Stimulated activated CD8-positive, alpha-beta memory T cell treated with anti-CD3 and anti-CD28 coated beads, Interleukin-4, amount 100 ng/mL, for 1 hour (primary cell): Measurements from ENCODE around the gene AATF.

Experiments
- DNase-seq, 2 donors: peaks; one replicate each; pipeline ENCODE4 v3.0.0-alpha.2; 2020; ENCODE audit warnings: low read depth in 2 of 2, low spot score in 1 of 2

The AATF gene, protein sequence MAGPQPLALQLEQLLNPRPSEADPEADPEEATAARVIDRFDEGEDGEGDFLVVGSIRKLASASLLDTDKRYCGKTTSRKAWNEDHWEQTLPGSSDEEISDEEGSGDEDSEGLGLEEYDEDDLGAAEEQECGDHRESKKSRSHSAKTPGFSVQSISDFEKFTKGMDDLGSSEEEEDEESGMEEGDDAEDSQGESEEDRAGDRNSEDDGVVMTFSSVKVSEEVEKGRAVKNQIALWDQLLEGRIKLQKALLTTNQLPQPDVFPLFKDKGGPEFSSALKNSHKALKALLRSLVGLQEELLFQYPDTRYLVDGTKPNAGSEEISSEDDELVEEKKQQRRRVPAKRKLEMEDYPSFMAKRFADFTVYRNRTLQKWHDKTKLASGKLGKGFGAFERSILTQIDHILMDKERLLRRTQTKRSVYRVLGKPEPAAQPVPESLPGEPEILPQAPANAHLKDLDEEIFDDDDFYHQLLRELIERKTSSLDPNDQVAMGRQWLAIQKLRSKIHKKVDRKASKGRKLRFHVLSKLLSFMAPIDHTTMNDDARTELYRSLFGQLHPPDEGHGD

DNA sequence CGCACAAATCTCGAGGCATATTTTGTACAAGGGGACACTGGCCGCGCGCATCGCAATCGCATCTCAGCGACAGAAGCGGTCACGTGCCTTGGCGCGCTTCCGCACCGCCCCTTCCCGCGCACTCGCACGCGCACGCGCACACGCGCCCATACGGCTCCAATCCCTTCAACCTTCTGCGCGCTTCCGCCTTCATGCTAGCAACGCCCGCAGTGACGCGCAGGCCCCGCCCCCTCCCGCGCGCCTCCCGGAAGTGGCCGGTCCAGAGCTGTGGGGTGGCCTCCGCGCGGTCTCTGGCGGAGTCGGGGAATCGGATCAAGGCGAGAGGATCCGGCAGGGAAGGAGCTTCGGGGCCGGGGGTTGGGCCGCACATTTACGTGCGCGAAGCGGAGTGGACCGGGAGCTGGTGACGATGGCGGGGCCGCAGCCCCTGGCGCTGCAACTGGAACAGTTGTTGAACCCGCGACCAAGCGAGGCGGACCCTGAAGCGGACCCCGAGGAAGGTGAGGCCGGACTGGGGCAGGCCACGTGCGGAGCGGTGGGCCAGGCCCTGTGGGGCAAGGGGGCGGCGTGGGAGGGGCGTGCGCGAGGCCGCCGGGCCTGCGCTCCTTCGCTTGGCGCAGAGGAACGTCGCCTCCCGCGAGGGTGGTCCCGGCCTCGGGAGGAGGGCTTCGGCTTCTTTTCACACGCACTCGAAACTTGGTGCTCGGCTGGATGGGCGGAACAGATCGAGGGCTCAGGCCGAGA is at the start of gene AATF:
Gene AATF (plus strand): TSS at position 238 of the 744 bp plus-strand sequence. CDS start 172 bp downstream, at position 410.
- peak; percentile 91 to 93 for DNase-seq

DNA sequence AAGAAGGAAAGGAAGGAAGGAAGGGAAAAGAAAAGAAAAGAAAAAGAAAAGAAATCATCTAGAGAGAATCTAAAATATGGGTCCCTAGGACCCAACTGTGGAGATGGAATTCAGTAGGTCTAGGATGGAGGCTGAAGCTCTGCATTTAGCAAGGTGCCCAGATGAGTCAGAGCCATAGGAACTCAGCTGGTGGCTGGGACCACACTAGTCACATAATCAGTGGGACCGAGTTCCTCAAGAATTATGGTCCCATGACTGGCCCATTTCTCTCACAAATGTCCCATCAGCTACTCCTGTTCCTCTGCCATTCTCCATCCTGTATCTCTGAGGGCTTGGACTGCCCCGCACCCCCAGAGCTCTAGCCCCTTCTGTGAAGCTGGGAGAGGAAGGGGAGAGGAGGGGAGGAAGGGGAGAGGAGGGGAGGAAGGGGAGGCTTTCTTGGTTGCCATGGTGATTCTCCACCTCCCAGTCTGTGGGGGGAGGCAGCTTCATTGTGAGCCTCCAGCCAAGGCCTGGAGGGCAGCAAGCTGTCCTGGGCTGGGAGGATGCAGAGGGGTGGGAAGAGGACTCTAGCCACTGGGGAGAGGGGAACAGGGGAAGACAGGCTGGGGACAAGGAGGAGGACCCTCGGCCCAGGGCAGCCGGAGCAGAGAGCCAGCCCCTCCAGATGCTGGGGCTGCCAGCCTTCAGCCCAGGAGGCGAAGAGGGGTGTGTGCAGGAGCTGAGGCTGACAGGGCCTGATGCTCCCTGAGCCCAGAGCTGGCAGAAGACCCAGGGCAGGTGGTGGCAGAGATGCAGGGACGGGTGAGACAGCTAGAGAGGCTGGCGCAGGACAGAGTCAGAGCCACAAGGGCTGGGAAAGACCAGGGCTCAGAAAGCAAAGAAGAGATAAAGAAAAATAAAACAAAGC is 49.2 kb upstream of the AATF start:
- DNase-seq: no peak

DNA sequence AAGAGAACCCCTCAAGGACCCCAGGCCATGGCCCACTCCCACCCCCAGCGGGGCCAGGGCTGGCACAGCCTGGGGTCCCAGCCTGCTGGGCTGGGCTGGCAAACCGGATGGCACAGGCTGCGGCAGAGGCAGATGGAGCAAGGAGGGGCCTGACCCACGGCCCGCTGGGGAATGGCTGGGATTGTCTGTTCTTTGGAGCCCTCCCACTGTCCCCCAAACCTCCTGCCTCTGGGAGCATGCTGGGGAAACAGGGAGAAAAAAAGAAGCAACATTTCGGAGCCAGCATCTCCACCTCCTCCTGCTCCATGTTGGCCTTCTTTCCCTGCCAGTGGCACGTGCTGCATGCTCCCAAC is 48.6 kb upstream of the AATF start:
- DNase-seq: no peak

DNA sequence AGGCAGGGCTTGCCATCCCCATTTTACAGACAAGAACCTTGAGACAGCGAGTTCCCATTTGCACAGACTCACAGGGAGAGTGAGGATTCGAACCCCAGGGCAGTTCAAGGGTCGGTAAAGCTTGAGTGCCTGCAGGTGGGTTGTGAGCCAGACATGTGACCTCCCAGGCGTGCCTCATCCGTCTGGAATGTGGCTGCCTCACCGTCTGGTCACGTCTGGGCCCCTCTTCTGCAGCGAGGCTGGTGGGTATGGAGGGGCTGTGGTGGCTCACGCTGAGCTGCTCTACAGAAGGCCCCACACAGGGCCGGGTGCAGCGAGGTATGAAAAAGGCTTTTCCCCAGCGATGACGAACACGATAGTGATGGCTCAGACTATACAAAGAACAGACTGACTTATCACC is 47.2 kb upstream of the AATF start:
- no peak for DNase-seq

DNA sequence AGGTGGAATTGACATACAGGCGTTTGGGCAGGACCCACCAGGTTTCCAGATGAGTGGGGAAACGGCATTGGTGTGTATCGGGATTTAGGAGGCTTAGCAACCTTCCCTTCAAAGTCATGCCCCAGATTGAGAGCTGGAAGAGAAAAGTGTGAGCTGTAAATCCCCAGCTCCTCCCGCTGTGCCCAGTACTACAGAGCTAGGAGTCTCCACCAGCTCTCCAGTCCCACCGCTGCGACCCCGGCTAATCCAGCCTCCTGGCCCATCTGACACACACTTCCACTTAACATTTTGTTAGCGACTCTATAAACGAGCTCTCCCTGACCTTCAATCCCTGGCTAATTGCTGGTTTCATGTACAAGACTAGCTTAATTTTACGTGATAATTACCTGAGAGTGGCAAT is 41.3 kb upstream of the AATF start:
- no peak for DNase-seq

DNA sequence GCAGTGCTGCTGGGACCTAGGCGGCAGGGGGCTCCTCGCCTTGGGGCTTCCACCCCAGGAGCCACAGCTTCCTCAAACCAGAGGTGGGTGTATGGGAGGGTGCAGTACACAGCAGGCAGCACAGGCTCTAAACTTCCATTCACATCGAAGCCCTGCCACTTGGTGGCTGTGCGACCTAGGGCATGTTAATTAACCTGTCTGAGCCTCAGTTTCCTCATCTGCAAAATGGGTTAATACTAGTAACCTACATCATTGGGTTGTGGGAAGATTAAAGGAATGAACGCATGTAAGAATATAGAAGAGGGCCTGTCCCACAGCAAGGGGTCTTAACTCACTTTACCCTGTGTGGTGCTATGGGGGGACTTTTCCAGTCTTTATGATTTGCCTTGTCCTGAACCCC is 38.2 kb upstream of the AATF start:
- DNase-seq: no peak

DNA sequence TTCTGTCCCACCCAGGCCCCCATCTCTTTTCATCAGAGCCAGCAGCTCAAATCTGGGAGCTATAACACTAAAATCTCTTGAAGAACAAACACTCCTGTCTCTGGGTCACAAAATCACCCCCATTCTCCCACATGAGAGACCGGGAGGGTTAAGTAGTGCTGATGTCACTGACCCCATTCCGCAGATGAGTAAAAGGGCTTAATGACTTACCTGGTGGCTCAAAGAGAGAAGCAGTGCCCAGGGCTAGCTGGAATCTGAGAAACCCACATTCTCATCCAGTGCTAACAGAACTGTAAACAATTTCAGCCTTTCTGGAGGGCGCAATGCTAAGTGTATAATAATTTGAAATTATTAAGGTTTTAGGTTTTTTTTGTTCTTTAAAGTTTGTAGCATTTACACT is 37.8 kb upstream of the AATF start:
- no peak for DNase-seq

DNA sequence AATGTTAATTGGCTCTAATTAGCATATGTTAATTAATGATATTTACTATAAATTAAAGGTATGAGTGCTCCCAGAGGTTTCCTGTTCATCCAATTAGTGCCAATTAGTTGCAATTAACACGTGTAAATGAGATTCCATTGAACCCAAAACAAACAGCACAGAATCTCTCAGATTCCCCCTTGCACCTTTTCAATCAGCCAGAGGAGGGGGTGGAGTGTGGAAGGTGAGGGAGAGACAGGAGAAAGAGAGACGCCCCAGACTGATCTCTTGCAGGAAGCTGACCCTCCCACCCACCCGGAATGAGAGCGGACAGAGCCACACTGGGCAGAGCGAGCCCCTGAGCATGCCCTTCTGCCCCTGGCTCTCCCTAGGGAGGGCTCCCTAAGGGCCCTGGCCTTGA is 35.6 kb upstream of the AATF start:
- DNase-seq: no peak

DNA sequence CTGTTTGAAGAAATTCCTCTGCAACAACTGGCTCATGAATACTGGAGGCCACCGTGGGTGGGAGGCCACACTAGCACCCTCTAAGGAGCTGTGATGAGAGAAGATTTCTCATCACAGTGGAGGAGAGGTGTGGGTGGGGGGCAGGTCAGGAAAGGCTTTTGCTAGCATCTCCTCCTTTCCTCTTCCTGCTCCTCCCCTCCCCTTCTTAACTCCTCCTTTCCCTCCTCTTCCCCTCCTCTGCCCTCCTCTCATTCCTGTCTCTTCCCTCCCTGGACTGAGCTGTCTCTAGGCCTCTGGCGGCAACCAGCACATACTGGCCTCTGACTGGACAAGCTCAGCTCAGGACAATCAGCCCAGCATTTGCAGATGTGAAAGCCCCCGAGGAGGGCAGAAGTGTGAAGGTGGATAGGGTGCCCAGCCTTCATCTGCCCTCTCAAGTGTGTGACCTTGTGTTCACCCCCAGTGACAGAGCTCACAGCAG is 30.5 kb upstream of the AATF start:
- DNase-seq: no peak

DNA sequence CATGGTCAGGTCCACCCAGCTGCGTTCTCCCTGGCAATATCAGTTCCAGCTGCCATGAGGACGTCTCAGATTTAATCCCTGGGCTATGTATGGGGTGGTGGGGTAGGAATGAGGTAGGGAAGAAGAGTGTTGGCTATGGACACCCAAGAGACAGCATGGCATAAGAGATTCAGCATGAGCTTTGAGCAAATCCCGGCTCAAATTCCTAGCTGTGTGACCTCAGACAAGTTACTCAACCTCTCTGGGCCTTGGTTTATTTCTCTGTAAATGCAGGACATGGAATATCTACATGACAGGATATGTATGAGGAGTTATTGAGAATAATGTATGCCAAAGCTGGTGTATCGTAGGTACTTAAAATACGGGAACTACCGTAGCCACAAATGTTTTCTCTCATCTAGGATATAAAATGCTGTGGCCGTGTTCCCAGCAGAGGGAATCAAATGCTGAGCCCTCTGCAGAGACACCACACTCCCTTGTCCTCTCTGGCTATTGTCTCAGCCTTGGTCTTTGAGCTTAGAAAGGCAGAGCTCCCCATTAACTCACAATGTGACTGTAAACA is 29.3 kb upstream of the AATF start:
- DNase-seq: no peak

DNA sequence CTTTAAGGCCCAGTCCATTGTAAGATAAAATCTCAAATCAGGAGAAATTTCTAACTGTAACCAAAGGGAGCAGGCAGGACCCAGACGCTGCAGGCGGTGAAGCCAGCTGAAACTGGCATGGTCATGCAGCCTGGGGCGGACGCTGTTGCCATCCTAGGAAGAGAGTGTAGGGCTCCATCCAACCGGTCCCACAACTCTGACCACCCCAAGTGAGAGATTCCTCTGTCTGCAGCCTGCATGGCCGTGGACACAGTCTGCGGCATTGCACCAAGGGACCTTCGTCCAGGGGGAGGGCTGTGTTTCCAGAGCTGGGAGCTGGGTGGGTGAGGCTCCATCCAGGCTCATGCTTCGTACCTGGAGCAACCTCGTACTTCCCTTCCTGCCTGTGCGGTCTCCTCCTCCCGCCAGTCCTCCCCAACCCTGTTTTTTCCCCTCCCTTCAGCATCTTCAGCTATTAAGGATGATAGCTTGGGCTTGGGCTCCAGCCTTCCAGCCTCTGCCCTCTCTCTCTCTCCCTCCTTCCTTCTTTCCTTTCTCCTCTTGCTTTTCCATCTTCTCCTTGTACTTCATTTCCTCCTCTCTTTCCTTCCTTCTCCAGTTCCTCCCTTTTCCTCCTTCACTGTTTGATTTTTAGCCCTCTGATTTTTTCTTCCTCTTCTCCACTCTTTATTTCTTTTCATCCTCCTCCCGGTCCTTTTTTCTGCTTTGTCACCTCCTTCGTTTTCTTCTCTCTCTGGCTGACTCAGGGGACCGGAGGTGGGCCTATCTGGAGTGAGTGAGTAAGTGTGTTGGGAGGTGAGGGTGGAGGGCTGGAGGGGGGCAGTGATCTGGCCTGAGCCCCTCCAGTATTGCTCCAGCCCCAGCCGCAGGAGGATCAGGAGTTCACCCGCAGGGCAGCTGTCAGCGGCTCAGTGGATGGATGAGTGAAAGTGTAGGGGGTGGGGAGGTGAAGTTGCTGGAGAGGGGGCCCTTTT is 28.4 kb upstream of the AATF start:
- DNase-seq: no peak

DNA sequence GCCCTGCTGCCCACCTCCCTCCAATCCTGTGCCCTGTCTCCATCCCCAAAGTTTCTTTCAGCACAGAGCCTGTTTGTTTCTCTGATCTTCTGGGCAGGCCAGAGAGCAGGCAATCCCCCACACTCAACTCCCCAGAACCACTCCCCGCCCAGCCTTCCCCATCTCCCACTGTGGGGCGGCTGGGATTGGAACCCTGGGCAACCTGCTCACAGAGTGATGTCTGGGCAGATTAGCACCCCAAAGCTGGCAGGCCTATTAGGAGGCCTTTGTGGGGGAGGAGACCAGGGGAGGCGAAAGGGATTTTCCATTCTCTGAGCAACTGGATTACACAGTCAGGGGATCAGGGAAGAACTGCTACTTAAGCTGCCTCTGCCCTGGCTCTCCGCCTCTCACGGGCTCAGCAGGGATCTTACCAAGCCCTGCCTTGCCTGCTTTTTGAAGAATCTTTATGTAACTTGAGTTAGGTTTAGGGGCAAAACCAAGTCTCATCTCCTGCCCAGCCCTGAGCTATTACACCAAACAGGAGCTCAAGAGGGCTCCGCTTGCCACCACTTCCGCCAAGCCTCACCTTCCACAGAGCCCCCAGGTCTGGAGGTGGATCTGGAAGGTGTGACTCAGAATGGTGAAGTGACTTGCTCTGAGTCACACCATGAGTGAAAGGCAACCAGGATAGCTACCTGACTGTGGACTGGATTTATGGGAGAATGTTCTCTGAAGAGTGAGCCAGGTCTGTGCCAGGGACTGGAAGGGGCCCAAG is 27.5 kb upstream of the AATF start:
- no peak for DNase-seq

DNA sequence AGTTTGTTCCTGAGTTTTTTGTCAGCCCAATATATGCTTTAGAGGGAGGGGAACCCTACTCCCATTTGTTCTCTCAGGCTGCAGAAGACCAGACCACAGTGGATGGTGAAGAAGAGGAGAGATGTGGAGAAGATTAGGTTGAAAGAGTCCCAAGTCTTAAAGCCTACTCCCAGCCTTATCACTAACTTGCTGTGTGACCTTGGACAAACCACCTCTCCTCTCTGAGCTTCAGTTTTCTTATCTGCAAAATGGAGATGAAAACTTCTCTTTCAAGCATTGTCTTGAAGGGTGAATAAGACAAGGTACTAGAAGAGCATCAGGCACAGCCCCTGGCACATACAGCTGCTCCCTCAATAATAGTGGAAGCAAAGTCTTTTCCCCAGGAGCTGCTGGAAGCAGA is 26.6 kb upstream of the AATF start:
- DNase-seq: no peak

DNA sequence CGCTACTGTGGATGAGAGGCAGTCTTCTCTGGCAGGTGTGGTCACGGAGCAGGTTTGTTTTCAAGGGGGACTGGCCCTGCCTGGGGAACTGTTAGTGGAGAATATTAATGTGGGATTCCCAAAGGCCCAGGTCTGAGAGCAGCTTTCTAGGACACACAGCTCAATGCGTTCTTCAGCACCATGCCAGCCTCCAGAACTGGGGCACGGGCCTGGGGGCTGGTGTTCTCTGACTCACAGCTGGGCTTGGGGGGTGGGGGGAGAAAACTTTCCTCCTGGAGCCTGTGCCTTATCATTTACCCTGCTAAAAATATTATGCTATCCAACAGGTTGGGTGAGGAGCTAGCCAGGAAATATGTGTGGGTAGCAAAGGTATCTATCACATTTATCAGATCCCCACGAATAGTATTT is 24.9 kb upstream of the AATF start:
- no peak for DNase-seq

DNA sequence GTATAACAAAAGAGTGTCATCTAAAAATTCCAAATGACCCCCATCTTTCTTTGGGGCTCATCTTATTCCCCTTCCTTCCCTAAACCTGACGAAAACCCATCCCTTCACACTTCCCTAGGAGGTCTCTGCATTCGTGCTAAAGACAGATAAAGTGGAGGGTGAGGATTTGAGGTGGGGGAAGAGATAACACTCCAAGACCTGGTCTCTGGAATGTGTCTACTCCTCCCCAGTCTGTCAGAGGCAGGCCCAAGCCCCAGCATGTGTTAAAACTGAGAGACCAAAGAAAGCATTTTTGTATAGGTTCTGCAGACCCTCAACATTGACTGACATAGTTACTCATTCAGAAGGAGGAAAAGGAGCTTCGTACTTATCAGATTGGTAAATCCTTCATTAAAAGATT is 22.5 kb upstream of the AATF start:
- DNase-seq: no peak

DNA sequence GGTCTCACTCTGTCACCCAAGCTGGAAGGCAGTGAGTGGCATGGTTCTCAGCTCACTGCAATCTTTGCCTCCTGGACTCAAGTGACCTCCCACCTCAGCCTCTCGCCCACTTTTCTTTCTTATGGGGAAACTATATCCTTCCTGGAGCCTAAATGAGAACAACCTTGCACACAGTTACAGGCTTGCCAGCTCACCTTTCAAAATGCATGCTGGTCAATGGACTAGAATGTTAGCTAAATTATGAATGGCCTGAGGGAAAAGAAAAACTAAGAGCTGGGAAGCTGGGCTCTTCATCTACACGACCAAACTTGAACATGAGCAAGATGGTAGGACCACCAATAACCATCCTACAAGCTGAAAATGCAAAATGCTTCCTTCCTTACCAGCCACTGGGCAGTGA is 22.1 kb upstream of the AATF start:
- DNase-seq: no peak

DNA sequence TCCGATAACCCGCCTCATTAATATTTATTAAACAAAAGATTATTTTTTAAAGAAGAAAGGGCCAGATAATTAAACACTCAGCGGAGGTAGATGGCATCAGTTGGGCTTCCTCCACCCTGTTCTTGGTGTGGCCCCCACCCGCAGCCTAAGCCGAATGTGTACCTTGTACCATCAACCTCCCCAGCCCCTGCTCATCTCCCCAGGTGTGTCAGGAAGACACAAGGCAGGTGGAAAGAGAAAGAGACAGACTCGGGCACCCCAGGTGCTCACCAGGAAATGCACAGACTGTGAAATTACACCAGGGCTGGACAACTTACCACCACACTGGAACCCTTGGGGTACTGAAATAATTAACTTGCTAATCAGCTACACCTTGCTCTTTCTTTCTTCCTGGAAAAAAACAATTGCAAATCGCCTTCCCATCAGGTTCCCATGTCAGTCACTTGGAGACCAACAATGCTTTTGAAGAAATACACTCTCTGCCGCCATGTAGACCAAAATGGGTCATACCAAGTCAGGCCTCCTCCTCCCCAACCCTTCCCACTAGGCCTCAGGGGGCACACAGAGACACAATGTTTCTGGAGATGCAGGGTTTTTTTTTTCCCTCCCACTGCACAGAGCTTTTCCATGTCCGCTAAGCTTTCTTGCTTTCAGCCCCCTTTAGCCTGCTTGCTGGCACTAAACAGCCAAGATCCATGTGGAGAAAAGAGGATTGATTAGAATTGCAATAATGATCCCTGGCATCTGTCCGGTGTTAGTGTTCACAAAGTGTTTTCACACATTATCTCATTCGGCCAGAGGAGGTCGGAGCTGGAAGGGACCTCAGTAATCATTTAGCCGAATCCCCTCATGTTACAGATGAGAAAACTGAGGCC is 20.0 kb upstream of the AATF start:
- no peak for DNase-seq
